A673 (cell line): ENCODE data around the gene TAF1.

Experiments used
- EZH2 ChIP-seq: fragments of 200-600 bp; sonication (generic); IDR thresholded peaks from 2 replicates; pipeline ENCODE4 v1.6.1; 2017; ENCODE audit warnings: borderline replicate concordance, low read depth, mild to moderate bottlenecking, mixed read lengths, antibody characterized with exemption, low read length; ENCODE audit not compliant: poor library complexity, severe bottlenecking
- TF ChIP-seq, protein P1 (sequence below): fragments of 300-800, 200-600 bp; sonication (generic); conservative IDR thresholded peaks from 2 replicates; pipeline ENCODE4 v1.5.1; 2017; ENCODE audit warnings: low read depth, mild to moderate bottlenecking, antibody characterized with exemption, low read length, moderate library complexity, mixed read lengths

- TF ChIP-seq, protein P1, sequence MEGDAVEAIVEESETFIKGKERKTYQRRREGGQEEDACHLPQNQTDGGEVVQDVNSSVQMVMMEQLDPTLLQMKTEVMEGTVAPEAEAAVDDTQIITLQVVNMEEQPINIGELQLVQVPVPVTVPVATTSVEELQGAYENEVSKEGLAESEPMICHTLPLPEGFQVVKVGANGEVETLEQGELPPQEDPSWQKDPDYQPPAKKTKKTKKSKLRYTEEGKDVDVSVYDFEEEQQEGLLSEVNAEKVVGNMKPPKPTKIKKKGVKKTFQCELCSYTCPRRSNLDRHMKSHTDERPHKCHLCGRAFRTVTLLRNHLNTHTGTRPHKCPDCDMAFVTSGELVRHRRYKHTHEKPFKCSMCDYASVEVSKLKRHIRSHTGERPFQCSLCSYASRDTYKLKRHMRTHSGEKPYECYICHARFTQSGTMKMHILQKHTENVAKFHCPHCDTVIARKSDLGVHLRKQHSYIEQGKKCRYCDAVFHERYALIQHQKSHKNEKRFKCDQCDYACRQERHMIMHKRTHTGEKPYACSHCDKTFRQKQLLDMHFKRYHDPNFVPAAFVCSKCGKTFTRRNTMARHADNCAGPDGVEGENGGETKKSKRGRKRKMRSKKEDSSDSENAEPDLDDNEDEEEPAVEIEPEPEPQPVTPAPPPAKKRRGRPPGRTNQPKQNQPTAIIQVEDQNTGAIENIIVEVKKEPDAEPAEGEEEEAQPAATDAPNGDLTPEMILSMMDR: no peak
- TF ChIP-seq EZH2: no peak
Measured at GRCh38 chrX:71321731-71322130, 44.4 kb upstream of the TAF1 start.
